SU-DHL-6 (cell line): ENCODE measurements around the gene ZBED3.

Experiments used
- CTCF ChIP-seq: fragments of 200-600 bp; sonication (generic); IDR thresholded peaks from one replicate; pipeline ENCODE4 v1.5.1; 2017; ENCODE audit warnings: antibody characterized with exemption, mild to moderate bottlenecking, low read length, moderate library complexity; ENCODE audit not compliant: insufficient read depth, poor library complexity, severe bottlenecking
- EZH2phosphoT487 ChIP-seq: fragments of 200-600 bp; sonication (generic), shearing (Covaris generic); conservative IDR thresholded peaks from 2 replicates; pipeline ENCODE4 v1.6.1; 2018; ENCODE audit warnings: mild to moderate bottlenecking, antibody characterized with exemption, low read length, moderate library complexity, mixed read lengths

- TF ChIP-seq CTCF: no peak
- no peak for TF ChIP-seq EZH2phosphoT487
Measured at GRCh38 chr5:77131361-77131760, 44.3 kb upstream of the ZBED3 start.
